Choroid plexus epithelial cell (primary cell): ENCODE results near the gene POLDIP2.

Experiments used
- DNase-seq: peaks from one replicate; pipeline ENCODE4 v3.0.0-alpha.2; 2010; ENCODE audit warnings: low read depth
- H3K4me3 ChIP-seq: 2 replicates; pipeline ENCODE4 v1.5.1; 2011; ENCODE audit warnings: low read depth, mild to moderate bottlenecking, control low read depth, low read length, moderate library complexity
- TF ChIP-seq, protein P1 (sequence below): conservative IDR thresholded peaks from 2 replicates; pipeline ENCODE4 v1.5.1; 2011; ENCODE audit warnings: low read depth, mild to moderate bottlenecking, control low read depth, inconsistent platforms, low read length, moderate library complexity

POLDIP2 gene

GRCh38 chr17:28335959-28336871 lies 21.1 kb downstream of the POLDIP2 start:
- peak; percentile 90 for DNase-seq
- TF ChIP-seq, protein P1, sequence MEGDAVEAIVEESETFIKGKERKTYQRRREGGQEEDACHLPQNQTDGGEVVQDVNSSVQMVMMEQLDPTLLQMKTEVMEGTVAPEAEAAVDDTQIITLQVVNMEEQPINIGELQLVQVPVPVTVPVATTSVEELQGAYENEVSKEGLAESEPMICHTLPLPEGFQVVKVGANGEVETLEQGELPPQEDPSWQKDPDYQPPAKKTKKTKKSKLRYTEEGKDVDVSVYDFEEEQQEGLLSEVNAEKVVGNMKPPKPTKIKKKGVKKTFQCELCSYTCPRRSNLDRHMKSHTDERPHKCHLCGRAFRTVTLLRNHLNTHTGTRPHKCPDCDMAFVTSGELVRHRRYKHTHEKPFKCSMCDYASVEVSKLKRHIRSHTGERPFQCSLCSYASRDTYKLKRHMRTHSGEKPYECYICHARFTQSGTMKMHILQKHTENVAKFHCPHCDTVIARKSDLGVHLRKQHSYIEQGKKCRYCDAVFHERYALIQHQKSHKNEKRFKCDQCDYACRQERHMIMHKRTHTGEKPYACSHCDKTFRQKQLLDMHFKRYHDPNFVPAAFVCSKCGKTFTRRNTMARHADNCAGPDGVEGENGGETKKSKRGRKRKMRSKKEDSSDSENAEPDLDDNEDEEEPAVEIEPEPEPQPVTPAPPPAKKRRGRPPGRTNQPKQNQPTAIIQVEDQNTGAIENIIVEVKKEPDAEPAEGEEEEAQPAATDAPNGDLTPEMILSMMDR, result no peak
- peak overlapping the region; percentile 91 for H3K4me3 ChIP-seq

DNA sequence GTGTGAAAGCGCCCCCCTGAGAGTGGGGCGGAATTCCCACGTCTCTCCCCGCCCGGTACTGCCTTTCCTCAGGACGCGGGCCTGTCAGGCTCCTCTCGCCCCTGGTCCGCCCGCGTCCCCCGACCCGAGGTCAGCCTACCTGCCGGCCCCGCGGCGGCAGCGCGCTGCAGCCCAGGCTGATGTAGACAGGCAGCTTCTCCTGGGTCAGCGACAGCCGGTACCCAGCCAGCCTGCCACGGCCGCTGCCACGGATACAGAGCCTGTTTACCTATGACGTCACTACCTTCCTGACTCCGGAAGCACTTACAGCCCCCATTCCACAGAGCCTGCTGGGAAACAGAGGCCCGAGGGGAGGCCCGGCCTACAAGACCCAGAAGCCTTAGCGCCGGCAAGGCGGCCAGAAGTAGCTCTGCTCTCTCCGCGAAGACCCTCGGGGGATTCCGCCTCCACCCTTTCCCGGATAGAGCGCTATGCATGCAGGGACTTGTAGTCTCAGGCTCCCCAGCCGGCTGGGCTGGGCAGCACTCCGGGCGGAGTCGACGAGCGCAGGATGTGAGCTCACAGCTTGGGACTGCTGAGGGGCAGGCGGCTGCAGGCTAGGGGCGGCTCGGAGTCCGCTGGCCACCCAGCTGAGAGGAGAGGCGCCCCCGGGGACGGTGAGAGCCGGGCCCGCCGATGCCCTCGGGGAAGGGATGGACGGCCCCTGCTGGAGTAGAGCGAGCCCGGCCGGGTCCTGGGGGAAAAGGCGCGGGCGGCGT lies 21.9 kb downstream of the POLDIP2 start, which contains the start of the genes IFT20 and TNFAIP1:
Gene IFT20 (minus strand): TSS at position 272 of the 758 bp plus-strand sequence. CDS start 3,487 bp downstream, outside the sequence.
Gene TNFAIP1 (plus strand): TSS at position 561 of the 758 bp plus-strand sequence. CDS start 3,761 bp downstream, outside the sequence.
- peak within 1 kb of the TSS; percentile 91 for H3K4me3 ChIP-seq
- peak; percentile 100 for DNase-seq
- TF ChIP-seq, protein P1, result peak; percentile 15

DNA sequence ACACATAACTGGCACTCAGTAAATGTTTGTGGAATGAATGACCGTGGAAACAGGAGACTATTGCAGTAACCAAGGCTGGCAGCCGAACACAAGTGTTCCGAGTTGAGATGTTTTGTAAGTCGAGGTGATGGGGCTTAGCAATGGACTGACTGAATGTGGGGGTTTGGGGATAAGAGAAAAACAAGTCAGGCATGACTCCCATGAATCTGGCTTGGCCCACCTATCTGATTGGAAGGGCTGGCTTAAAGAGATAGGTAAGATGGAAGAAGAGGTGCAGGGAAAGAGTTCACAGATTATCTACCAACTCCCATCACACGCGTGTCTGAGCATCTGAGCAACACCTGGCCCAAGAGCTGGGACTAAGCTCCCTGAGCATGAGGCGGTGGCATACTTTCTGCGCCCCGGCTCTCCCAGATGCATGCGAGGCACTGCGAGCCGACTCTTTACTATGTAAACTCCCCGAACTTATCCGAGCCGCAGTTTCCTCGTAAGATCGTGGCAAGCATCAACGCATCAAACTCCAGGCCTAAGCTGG lies 22.6 kb downstream of the POLDIP2 start:
- peak; percentile 78 for DNase-seq
- H3K4me3 ChIP-seq, result peak overlapping the region; percentile 91
- TF ChIP-seq, protein P1, result no peak

DNA sequence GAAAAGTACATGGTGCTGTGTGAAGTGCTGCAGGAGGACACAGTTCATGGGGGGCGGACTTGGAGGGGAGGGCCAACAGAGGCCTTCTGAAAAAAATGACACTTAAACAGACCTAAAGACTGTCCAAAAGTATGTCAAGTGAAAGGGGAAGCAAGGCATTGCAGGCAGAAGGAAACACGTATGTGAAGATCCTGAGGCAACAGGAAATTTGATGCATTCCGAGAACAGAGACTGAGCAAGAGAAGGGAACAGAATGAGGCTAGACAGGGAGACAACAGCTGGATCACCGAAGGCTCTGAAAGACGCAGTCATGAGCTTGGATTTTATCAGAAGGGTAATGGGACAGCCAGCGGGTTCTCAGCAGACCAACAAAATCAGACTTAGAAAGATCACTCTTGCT lies 23.2 kb downstream of the POLDIP2 start:
- H3K4me3 ChIP-seq, result peak overlapping the region; percentile 91
- DNase-seq, result peak; percentile 51

DNA sequence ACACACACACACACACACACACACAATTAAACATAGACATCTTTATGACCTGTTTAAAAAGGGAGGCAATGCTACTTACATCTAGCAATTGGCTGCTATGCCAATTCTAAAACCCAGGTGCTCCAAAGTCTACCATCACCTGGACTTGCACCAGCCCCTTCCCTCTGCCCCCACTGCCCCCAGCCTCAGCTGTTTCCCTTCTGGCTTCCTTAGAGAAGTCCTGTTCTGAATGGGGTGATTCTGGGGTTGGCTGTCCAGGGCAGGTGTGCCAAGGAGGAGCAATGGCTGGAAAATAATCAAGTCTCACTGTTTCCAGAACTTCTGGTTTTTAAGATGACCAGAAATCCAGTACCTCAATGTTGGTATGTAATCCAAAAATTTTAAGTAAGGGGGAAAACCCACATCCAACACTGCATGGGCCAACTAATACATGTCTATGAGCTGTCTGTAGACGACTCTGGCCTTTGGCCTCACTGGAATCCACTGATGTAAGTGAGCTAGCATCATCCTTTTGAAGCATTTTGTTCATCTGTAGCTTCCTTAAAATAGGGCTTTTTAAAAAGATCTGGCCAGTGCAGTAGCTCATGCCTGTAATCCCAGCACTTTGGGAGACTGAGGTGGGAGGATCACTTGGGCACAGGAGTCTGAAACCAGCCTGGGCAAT lies 24.1 kb downstream of the POLDIP2 start:
- TF ChIP-seq, protein P1, result no peak
- DNase-seq, result peak; percentile 59
- H3K4me3 ChIP-seq, result no peak overlapping the region

More for the DNA sequence above, 23.2 kb downstream of the POLDIP2 start:
- TF ChIP-seq, protein P1, result no peak

- DNase-seq, result no peak
- H3K4me3 ChIP-seq, result no peak overlapping the region
- TF ChIP-seq, protein P1, result no peak
Observed at GRCh38 chr17:28331891-28332420, 25.4 kb downstream of the POLDIP2 start.
